ENCODE measurements around the gene ITGB4.

Gene ITGB4

DNA sequence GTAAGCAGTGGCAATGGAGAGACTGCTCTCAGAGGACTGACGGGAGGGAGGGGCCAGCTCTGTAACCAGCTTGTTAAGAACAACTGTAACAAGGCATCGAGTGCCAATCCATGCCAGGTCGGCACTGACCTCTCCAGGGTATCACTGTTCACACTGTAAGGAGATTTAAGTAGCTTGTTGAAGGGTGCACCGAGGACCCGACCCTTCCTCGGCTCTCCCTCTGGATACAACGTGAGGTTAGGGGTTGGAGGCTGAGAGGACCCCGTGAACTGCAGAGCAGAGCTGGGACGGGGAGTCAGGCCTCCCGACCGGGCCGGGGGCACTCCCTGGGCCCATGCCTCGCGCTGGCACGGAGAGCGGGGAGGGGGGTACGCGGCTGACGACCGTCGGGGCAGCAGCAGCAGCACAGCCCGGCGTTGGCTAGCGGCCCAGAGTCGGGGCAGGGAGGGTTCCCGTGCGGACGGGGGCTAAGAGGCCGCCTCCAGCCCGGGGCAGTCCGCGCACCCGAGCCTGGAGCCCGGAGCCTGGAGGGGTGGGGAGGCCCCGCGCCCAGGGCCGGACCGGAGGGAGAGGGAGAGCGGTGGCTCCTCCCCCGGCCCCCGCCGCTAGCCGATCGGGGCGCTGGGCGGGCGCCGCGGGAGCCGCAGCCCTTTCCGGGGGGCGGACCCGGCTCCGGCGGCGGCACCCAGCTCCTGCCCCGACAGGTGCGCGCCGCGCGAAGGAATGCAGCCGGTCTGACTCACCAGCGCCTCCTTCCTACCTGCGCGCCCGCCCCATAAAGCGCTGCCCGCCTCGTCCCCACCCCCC is at the start of gene ITGB4:
TSS of gene ITGB4 (plus strand) at position 804 of the 807 bp plus-strand sequence. CDS start 3,245 bp downstream, outside the sequence.
- peak in 2 of 3 experiments; percentile 23 to 54 for DNase-seq (ENCODE audit: low read depth in 3 of 3)

DNA sequence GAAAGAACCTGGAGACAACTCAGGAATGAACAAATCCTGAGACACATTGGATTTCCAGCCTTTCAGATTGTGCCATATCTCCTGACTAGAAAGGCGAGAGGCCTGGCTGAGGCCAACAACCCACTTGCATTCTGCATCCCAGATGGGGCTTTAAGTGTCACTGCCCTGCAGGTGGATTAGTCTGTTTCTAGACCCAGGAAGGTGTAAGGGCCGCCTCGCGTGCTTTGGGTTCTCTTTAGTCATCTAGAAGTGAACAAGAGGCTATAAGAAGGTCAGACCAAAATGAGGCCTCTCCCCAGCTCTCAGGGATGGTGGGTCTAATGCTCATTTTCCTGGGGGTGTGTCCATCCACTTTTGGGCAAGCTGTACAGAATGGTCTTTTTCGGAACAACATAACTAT is 49.2 kb upstream of the ITGB4 start:
- no peak for DNase-seq (ENCODE audit: low read depth in 3 of 3)

DNA sequence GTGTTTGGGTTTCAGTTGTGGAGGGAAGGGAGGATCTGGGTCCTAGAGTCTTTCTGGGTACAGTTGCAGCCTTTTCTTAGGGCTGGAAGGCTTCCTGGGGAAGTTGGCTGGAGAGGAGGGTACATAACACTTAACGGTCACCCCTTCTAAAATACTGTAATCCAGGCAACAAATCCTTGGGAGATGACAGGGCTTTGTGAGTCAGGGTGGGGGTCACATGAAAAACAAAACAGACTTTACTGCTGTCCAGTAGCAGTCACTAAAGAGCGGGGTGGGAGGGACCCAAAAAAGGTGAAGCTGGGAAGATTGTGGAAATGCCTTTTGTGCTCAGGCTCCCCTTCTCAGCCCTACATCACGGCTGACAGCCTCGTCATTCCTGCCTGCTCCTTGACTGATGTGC is 47.8 kb upstream of the ITGB4 start:
- no peak for DNase-seq (ENCODE audit: low read depth in 3 of 3)

DNA sequence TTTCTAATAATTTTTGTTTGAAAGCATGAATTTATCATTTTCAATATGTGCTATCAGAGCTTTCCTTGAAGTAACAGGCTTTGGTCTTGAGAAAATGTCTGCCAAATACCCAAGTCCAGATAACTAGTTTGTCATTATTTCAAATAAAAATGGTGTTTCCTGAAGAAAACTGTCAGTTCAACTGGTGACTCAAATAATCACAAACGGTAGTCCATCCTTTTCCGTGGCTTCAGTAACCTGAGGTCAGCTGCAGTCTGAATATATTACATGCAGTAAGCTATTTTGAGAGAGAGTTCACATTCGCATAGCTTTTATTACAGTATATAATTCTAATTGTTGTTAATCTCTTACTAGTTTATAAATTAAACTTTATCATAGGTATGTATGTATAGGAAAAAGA is 44.8 kb upstream of the ITGB4 start:
- DNase-seq (ENCODE audit: low read depth in 3 of 3): no peak

DNA sequence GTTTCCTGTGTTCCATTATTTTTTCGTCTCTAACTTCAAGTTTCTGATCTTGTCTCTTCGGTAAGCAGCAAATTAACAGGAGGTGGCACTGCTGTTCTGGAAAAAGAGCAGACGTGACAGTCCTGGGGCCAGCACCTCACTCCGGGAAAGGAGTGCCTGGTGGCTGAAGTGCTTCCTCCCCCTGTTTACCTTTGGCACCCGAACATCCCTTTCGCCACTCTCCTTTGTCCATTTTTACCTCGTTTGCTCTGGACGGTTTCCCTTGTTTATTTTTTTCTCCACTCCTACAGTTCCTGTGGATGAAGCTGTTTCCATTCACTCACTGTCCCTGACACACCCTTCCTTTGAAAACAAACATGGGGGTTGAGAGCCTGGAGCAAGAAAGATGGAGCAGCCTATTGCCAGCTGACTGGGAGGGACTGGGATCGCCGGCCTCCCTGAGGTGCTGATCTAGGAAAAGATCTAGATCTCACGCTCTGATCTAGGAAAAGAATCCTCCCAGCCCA is 41.5 kb upstream of the ITGB4 start:
- DNase-seq (ENCODE audit: low read depth in 3 of 3): no peak

DNA sequence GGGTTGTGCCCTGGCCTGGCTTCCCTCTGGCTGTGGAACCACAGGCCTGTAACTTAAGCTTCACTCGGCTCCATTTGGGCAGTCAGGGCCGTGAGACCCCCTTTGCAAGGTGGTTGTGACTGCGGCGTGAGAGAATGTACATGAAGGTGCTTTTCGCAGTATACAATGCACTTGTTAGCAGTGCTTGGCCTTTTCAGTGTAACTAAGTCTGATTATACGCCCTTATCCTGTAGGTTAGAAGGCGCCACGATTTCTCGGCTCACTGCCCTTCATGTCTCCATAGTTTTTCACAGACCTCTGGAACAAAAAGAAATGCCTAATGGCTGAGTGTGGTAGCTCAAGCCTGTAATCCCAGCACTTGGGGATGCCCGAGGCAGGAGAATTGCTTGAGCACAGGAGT is 40.8 kb upstream of the ITGB4 start:
- DNase-seq (ENCODE audit: low read depth in 3 of 3): no peak

DNA sequence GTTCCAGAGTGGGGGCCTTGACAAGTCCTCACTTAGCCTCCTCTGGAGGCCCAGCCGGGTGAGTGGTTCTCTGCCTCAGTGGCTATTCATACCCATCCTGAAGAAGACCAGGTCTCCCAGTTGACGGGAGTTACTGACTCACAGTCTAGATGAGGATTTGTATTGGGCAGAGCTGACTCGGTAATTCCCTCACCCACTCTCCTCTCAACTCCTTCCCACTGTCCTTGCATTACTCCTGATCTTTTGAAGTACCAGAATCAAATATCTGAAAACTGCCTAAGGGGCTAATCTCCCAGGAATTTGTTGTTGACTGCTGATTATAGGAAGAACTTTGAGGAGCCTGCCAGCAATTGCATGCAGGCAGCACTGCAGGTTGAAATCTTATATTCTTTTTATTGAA is 40.0 kb upstream of the ITGB4 start:
- no peak for DNase-seq (ENCODE audit: low read depth in 3 of 3)

DNA sequence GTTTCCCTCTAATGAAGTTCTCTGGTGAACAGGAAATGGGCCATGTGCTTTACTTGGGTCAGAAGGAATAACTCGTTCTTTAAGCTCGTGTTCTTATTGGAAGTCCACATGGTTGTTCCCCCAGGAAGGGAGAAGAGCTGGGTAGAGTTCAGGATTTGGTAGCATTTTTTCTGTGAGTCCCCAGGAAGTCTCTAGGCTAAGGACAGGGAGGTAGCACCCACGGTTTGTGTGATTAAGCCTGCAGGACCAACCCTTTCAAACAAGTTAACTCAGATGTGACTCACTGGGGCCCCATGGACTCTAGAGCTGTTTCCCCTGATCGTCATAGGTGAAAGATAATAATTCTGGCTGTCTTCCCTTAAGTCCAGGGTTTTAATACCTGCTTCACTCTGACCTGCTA is 37.7 kb upstream of the ITGB4 start:
- DNase-seq (ENCODE audit: low read depth in 3 of 3): no peak

DNA sequence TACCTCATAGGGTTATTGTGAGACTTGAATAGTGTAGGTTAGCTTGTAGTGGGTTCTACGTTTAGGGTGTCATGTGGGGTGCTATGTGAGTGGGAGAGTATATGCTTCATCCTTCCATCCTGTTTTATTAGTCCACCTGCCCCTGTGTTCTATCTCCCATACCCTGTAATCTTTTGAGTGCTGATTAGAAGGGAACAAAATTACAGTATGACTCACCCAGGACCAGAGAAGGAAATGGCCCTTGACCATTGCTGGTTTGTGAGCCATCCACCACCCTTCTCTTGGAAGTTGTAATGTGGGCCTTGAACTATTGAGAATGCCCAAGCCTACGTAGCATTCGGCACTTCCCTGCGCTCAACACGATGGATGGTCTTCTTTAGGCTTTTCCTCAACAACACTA is 37.0 kb upstream of the ITGB4 start:
- no peak for DNase-seq (ENCODE audit: low read depth in 3 of 3)

DNA sequence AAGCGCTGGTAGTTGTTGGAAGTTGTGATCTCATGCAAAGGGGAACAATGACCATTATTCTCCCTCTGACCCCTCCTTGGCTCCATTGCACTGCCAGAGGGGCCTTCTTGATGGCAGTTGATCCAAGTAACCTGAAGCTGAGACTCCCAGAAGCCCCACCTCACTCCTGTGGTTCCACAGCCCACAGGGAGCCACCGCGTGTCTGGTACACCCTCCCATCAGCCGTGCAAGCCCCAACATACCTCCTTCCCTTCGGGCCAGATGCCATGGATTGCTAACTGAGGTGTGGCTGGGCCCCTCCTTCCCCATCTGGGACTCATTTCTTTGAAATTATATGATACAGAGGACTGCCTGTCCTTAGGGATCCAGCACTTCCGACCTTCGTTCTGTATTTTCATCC is 36.3 kb upstream of the ITGB4 start:
- no peak for DNase-seq (ENCODE audit: low read depth in 3 of 3)

DNA sequence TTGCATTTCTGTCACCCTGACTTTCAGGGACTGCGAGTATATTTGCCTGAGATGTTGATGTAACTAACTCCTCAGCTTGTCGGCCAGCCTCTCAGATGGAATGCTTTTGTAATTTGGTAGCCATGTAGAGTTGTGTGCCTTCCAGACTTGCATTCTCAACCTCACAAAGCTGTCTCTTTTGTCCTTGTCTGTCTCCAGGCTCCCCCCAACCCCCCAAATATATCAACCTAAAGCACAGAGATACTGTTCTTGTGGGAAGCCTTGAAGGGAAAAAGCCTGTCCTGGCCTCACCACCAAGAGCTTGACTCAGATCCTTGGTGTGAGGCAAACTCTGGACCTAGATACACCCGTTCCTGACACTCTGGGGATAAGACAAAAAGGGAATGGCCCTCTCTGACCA is 35.8 kb upstream of the ITGB4 start:
- no peak for DNase-seq (ENCODE audit: low read depth in 3 of 3)

DNA sequence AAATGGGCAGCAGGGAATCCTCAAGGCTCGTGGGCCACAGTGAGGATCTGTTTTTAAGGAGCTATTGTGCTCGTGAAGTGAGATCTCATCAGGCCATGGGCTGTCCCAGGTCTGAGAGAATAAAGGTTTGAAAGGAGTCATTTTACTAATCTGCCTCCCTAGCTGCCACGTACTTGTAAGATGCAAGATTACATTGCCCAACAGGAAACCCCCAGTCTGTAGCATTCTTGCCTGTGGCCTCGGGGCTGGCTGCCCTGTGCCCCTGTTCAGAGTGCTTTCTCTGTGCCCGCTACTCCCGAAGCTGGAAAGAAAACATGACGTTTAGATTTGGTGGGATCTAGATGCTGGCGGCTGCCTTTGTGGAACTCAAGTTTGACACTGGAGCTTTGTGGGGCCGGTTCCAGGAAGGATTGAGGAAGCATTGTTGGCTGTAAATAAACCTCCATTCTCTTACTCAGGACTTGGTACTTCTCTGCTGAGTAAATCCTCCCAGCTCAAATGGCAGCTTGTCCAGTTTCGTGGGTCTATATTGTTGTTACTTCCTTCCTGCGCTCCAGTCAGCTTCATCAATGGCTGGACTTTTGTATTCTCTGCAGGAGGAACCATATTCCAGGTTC is 32.9 kb upstream of the ITGB4 start:
- no peak for DNase-seq (ENCODE audit: low read depth in 3 of 3)

DNA sequence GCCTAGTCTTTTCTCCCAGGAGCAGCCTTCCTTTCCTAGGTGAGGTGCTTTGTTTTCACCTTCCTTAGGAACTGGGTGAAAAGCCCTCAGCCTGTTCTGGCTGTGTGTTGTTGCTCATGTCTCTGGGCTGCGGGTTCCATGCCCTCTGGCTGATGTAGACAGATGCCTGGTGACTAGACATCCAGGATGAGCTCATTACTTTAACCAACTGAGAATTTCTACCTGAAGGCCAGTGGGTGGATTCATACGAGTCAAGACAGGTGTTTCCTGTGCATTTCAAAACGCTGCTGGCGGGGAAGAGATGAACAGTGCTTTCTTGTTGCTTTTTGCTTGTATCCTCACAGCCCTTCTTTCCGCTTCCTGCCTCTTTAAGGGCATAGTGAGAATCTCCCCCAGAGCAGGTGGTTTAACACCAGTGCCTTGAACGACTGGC is 31.8 kb upstream of the ITGB4 start:
- DNase-seq (ENCODE audit: low read depth in 3 of 3): peak in 1 of 3 experiments; percentile 19

DNA sequence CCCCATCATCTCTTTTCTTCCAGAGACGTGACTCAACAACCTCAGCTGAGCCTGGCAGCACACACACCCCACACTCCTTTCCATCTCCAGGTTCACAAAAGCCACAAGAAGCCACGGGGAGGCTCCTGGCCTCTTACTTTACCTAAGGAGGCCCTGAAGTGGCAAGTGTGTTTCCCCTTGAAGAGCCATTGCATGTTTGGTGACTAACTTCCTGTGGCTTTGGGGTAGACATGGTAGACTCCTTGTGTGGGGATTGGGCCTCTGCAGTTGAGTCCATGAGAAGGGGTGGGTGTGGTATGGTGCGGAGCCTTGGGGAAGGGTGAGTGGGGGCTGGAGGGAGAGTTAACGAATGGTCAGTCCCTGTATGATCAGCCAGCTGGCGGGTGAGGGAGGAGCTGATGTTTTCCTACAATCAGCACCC is 29.9 kb upstream of the ITGB4 start:
- DNase-seq (ENCODE audit: low read depth in 3 of 3): peak in 1 of 3 experiments; percentile 58

DNA sequence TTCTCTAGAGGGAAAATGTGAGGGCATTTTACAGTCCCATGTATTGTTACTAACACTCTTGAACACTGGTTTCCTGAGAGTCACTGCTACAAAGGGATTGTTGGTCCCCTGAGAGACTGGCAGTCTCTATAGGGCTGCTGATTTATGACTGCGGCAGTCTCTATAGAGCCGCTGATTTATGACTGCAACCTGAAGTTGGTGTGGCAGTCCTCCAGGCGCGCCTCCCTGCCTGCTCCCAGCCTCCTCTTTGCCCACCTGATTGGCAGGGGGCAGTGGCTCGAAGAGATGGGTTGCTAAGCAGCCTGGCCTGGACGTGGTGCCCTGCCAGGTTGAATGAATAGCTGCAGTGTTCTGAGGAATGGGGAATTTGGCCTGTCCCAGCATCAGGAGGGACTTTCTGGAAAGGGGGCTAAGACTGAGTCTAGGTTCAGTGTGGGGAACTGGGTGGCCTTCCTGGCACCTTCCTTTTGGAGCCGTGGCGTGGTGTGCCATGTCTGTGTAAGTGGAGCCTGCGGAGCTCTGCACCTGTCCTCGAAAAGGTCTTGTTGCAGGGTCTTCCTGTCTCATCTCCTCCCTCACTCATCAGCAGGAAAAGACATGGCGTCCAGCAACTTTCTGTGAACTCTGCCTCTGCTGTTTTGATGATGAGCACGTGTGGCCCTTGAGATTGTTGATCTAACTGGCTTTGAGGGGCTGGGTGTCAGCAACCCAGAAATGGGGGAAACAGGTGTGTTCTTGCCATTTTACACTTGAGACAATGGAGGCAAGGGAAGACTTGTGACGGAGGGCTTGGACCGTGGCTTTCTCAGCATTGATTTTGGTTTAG is 29.2 kb upstream of the ITGB4 start:
- DNase-seq (ENCODE audit: low read depth in 3 of 3): no peak

DNA sequence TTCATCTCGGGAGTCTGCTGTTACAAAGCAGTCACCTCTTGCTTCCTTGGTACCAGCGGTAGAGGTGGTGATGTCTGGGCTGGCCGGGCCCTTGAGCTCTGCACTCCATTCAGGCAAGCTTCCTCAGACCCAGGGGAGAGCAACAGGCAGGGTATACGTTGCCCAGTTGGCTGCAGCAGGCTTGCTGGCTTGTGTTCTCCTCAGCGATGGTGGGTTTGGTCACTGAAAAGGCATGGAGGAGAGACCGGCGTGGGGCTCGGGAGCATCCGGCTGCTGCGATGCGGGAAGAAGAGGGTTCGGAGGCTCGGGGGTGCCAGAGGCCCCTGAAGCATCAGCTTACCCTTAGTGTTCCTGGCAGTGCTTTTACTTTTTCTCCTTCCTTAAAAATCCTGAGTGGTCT is 28.3 kb upstream of the ITGB4 start:
- no peak for DNase-seq (ENCODE audit: low read depth in 3 of 3)

DNA sequence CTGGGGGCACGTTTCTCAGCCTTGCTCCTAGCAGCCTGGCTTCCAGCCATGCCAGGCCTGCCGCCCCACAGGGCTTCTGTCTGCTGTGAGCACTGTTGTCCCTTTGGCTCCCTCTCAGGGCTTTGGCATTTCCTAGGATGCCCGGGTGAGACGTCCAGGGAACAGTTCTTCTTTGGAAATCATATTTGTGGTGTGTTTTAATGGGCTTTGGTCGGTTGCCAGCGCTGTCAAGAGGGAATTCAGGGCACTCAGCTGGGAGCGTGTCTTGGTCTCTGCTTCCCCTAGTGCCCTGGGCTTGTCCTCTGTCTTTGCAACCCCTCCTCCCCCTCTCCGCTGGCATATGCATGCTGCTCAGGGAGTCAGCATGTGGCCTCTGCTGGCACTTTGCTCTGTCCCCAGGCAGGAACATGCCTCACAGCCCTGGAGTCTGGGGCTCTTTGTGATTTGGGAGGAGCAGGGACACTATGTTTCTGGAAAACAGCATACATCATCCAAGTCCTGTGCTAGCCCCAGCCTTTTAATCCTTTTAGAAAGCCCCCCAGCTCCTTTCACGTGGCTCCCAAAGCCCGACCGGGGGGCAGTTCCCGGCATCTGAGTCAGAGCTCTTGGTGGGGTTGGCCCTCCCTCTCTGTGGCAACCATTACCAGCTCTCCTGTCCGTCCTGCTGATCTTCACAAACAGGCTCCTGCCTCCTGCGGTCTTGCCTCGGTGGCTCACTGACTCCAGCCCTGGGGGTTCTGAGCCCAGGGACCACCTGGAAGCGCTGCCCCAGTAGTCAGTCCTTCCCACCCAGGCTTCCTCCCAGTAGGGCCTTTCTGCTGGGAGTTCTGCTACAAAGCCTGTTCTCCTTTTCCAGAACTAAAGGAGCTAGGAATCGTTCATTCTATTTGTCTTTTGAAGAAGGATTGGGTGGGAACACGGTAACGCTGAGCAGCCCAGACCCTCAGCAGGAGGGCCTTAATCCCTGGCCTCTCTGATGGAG is 27.5 kb upstream of the ITGB4 start:
- DNase-seq (ENCODE audit: low read depth in 3 of 3): no peak

DNA sequence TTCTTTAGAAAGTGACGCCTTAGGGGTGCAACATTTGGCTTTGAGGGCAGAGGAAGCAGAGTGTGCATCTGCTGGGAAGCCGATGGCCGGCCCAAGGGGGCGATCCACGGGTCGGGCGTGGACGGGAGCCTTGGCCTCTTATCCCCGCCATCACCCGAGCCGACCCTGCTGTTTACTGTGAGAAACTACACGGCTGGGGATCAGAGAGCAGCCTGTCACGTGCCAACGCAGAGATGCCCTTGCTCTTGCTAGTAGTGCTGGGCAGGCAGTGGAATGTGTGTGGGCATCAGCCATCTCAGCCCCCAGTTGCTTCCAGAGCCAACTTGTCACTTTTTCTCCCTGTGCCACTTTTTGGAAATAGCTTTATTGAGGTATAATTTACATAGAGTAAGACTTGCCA is 26.7 kb upstream of the ITGB4 start:
- DNase-seq (ENCODE audit: low read depth in 3 of 3): no peak

DNA sequence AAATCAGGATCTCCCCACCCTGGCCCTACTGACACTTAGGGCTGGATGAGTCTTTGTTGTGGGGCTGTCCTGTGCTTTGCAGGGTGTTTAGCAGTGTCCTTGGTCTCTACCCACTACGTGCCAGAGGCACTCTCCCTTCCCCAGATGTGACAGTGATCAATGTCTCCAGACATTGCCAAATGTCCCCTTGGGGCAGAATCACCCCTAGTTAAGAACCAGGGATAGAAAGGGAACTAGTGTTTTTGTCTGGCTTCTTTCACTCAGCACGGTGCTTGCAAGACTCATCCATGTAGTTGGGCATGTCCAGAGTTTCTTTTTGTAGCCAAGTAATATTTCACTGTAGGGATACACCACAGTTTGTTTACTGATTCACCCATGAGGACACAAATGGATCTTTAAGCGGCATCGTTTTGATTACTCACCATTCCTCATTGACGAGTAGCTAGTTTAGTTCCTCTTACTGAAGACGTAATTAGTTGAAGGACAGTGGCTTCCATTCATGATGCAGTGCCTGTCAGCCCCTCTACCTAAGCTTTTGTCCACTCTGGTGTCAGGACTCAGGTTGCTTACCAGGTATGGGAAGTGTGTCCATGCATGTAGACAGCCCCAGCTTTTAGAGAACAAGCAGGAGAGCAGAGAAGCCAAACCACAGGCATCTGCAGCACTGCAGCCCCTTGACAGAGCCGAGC is 26.0 kb upstream of the ITGB4 start:
- DNase-seq (ENCODE audit: low read depth in 3 of 3): no peak

DNA sequence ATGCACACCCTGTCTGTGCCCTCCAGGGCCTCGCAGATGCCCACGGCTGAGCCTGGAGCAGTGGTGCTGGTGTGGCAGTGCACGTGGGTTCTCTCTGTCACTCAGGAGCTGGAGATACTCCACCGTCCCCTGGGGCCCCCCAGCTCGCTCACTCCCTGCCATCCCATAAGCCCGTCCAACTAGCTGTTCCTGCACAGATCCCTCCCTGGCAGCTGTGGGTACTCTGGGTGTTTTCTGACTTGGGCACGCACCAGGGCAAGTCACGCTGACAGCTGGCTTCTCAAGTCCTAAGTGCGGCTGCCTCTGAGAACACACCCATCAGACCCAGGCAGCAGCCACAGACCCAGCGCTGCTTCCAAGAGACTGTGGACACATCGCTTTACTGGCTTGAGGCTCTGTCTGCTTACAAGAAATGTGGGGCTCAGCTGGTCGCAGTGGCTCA is 25.4 kb upstream of the ITGB4 start:
- DNase-seq (ENCODE audit: low read depth in 3 of 3): no peak

Measured in stimulated activated CD4-positive, alpha-beta T cell treated with anti-CD3 and anti-CD28 coated beads, TNF-alpha, amount 100 ng/mL, for 24 hours (primary cell).